GM10248 (cell line): ENCODE data around the gene NHS.

Source experiments
- CTCF ChIA-PET: fragments of 300-600 bp; sonication (Branson Sonifier 250); formaldehyde crosslinking; extraction: SDS; loops from one replicate; lab custom pipeline; 2021; ENCODE audit warnings: antibody characterized with exemption; lab: Yijun Ruan, JAX
- POLR2A ChIA-PET: fragments of 350-650 bp; sonication (Branson Sonifier 250); formaldehyde crosslinking; extraction: SDS; loops from one replicate; lab custom pipeline; 2020; ENCODE audit warnings: antibody characterized with exemption; lab: Yijun Ruan, JAX
- DNase-seq: peaks from one replicate; pipeline ENCODE4 v3.0.0; 2012; ENCODE audit errors: extremely low spot score
- CTCF ChIP-seq: IDR thresholded peaks from 2 replicates; pipeline ENCODE4 v1.5.1; 2012; ENCODE audit warnings: mild to moderate bottlenecking, low read depth; ENCODE audit errors: extremely low read depth, missing control alignments, control extremely low read depth

The NHS gene

GRCh38 chrX:17638731-17639130 lies 263.7 kb downstream of the NHS start:
- ChIA-PET POLR2A (no interaction called here), CTCF (no interaction called here)

GRCh38 chrX:17642891-17643290 lies 267.9 kb downstream of the NHS start:
- CTCF ChIA-PET, result no interaction called here
- DNase-seq, result no peak
- no peak for TF ChIP-seq CTCF
- POLR2A ChIA-PET, result no interaction called here

More at GRCh38 chrX:17638731-17639130, 263.7 kb downstream of the NHS start:
- no peak for TF ChIP-seq CTCF
- DNase-seq, result no peak

- ChIA-PET POLR2A (no interaction called here), CTCF (no interaction called here)
- TF ChIP-seq CTCF, result no peak
- DNase-seq, result no peak
Observed at GRCh38 chrX:17643528-17643927, 268.5 kb downstream of the NHS start.

- no peak for TF ChIP-seq CTCF
- no peak for DNase-seq
- CTCF ChIA-PET, result no interaction called here
- POLR2A ChIA-PET, result no interaction called here
Observed at GRCh38 chrX:17644001-17644400, 269.0 kb downstream of the NHS start.

- CTCF ChIA-PET, result no interaction called here
- POLR2A ChIA-PET, result no interaction called here
- no peak for DNase-seq
- no peak for TF ChIP-seq CTCF
Observed at GRCh38 chrX:17654116-17654515, 279.1 kb downstream of the NHS start.

GRCh38 chrX:17655211-17656034 lies 280.4 kb downstream of the NHS start:
- ChIA-PET POLR2A (no interaction called here), CTCF (no interaction called here)
- DNase-seq, result no peak
- no peak for TF ChIP-seq CTCF
